Hepatocyte (in vitro differentiated cells): ENCODE measurements around the gene DIABLO.

ENCODE experiments used
- CTCF ChIP-seq: fragments of 200-600 bp; sonication (generic); IDR thresholded peaks from 2 replicates; pipeline ENCODE4 v1.5.1; 2016; ENCODE audit warnings: antibody characterized with exemption, mild to moderate bottlenecking; ENCODE audit not compliant: poor library complexity
- EZH2 ChIP-seq: fragments of 200-600 bp; sonication (generic); IDR thresholded peaks from 2 replicates; pipeline ENCODE4 v1.6.1; 2016; ENCODE audit warnings: antibody characterized with exemption, mild to moderate bottlenecking, borderline replicate concordance
- EZH2phosphoT487 ChIP-seq: fragments of 200-600 bp; sonication (generic); IDR thresholded peaks from one replicate; pipeline ENCODE4 v1.6.1; 2018; ENCODE audit warnings: antibody characterized with exemption, mild to moderate bottlenecking, low read depth, moderate library complexity; ENCODE audit not compliant: unreplicated experiment, severe bottlenecking

- TF ChIP-seq CTCF (no peak), EZH2 (no peak), EZH2phosphoT487 (no peak)
Observed at GRCh38 chr12:122182887-122183587, 42.8 kb downstream of the DIABLO start, which contains the start of gene LRRC43.
